Stimulated activated CD4-positive, alpha-beta T cell treated with anti-CD3 and anti-CD28 coated beads, Interleukin-4, amount 100 ng/mL, for 4 hours (primary cell): ENCODE data around the gene RMND5B.
"Not testable (repeated sequence)": the region's sequence is repeated elsewhere in the genome, so short reads cannot be mapped to it uniquely, and the experiment has no call there.

ENCODE experiments used
- DNase-seq, 2 experiments: peaks; one replicate each; pipeline ENCODE4 v3.0.0-alpha.2; 2020

The RMND5B gene

DNA sequence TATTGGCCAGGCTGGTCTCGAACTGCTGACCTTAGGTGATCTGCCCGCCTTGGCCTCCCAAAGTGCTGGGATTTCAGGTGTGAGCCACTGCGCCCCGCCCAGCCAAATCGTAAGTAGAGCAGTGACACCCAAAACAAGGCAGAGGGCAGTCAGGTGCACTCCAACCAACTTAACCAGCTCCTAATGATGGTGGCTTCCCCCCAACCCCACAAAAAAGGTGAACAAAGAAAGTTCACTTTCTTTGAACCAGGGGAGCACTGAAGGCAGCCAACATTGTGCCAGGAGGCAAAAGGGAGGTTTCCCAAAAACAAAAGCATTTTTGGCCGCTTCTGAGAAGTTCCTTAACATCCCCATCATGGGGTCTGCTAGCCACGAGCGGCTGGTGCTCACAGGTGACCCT is 46.8 kb downstream of the RMND5B start:
- no peak for DNase-seq

- DNase-seq: no peak
These were observed 49.5 kb downstream of the RMND5B start for GRCh38 chr5:178180141-178180863.

GRCh38 chr5:178182158-178182876 is 51.5 kb downstream of the RMND5B start:
- no peak for DNase-seq

DNA sequence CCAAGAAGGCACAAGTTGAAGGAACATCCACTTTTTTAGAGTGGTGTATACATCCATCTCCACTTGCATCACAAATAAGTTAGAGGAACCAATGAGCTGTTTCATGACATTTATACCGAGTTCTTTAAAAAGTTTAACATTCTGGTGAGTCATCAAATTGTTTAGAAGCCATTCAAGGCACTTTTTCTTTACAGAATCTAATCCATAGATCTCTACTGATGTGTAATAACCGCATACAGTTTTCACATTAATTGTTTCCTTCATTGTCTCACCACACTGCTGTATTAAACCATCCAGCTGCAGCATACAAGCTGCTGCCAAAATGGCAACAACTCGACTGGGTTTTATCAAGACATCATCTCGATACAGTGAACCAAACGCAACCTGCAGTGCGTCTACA is 55.6 kb downstream of the RMND5B start:
- DNase-seq: no peak

DNA sequence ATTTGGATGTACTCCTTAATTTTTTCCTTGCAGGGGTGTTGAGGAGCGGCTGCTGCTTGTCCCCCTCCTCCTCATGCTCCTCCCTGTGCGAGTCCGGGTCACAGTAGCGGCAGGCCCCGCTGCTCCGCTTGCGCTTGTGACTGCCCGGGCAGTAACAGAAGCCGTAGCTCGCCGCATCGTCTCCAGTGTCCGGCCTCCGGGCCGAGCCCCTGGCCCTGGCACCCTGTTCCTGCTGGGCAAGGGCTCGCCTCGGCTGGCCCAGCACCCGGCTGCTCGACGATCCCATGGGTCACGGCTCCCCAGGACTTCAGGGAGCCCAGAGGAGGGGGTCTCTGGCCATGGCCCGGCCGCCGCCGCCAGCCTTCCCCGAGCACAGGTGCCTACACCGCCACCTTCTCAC is 56.2 kb downstream of the RMND5B start, which contains the start of gene GMCL2:
GMCL2 (minus strand) TSS at position 358 of the 400 bp plus-strand sequence; CDS start at position 286, 72 bp downstream.
- no peak for DNase-seq

GRCh38 chr5:178189433-178189832 is 58.6 kb downstream of the RMND5B start:
- DNase-seq: no peak

DNA sequence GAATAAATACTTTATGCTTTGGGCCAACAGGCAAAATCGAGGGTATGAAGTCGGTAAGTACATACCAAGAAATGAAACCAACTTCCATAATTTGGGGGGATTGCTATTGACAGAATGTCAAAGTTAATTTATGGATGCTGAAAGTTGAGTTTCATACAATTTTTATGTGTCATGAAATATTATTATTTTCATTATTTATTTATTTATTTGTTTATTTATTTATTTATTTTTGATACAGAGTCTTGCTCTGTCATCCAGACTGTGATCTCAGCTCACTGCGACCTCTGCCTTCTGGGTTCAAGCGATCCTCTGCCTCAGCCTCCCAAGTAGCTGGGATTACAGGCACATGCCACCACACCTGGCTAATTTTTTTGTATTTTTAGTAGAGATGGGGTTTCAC is 60.8 kb downstream of the RMND5B start:
- no peak for DNase-seq

DNA sequence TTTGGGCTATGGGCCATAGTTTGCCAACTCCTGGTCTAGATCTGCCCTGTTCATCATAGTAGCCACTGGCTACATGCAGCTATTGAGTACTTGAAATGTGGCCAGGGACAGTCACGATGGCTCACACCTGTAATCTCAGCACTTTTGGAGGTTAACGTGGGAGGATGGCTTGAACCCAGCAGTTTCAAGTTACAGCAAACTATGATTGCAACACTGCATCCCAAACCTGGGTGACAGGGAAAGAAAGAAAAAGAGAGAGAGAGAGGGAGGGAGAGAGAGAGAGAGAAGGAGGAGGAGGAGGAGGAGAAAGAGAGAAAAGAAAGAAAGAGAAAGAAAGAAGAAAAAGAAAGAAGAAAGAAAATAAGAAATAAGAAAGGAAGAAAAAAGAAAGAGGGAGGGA is 61.4 kb downstream of the RMND5B start:
- DNase-seq: no peak

DNA sequence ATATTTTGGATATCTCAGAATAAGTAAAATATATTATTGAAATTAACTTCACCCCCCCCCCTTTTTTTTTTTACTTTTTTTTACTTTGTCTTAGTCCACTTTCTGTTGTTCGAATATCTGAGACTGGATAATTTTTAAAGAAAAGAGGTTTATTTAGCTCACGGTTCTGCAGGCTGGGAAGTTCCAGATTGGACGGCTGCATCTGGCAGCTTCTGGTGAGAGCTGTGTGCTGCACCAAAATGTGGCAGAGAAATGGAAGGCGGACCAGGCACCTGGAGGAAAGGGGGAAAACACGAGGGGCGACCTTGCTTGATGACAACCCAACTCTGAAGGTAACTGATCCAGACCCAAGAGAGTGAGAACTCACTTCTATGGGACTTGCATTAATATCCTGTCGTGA is 62.0 kb downstream of the RMND5B start:
- no peak for DNase-seq

DNA sequence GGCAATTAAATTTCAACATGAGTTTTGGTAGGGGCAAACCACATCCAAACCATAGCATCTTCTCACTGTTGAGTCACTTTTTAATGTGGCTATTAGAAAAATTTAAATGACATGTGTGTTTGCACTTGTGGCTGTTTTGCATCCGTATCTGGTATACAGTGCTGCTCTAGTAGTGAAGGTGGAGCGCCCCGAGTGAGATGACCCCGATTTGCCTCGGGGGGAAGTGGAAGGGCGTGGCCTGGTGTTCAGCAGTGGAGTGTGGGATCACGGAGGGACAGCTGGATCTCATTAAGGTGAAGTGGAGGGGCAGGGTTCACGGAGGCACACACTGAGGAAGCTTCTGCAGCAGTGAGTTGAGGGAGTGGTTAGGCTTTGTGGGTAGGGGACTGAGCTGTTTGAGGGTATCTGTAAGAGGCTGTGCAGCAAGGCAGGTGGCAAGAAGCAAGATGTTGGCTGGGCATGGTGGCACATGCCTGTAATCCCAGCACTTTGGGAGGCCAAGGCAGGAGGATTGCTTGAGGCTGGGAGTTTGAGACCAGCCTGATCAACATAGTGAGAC is 62.5 kb downstream of the RMND5B start:
- DNase-seq: no peak

DNA sequence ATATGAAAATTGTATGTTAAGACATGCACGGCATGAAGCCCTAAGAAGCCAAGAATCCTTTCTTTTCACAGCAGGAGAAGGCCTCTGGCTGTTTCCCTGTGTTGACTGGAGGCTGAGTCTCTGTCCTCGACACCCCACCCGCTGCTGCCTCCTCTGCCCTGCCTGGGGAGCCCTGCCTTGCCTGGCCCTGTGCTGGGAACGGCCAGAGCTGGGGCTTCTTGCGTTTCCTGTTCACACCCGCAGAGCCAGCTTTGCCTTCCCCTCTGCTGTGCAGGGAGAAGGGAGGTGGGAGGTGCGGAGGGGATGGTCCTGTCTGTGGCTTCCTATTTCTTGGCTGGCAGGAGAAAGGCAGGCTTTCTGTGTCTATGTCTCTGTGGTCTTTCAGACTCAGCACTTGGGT is 63.2 kb downstream of the RMND5B start:
- DNase-seq: no peak

- DNase-seq: no peak
These were observed 65.5 kb downstream of the RMND5B start for GRCh38 chr5:178196281-178196812.

- no peak for DNase-seq
These were observed 66.2 kb downstream of the RMND5B start for GRCh38 chr5:178196986-178197385.

- DNase-seq: not testable (repeated sequence)
These were observed 67.3 kb downstream of the RMND5B start for GRCh38 chr5:178198151-178198550.

DNA sequence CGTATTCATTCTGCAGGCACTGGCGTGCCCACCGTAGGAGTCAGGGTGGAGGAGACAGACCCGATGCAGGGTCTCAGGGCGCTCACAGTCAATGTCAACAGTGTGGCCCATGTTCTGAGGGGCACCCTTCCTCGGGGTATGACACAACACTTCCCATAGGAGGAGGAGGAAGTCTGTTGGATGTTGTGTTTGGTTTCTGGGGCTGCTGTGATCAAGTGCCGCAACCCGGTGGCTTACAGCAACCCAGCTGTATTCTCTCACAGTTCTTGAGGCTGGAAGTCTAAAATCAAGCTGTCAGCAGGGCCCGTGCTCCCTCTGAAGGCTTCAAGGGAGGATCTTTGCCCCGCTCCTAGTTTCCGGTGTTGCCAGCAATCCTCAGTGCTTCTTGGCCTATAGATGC is 67.9 kb downstream of the RMND5B start:
- no peak for DNase-seq

GRCh38 chr5:178199581-178200434 is 69.0 kb downstream of the RMND5B start:
- DNase-seq: no peak
